ENCODE results near the gene PRSS38.

PRSS38 gene

DNA sequence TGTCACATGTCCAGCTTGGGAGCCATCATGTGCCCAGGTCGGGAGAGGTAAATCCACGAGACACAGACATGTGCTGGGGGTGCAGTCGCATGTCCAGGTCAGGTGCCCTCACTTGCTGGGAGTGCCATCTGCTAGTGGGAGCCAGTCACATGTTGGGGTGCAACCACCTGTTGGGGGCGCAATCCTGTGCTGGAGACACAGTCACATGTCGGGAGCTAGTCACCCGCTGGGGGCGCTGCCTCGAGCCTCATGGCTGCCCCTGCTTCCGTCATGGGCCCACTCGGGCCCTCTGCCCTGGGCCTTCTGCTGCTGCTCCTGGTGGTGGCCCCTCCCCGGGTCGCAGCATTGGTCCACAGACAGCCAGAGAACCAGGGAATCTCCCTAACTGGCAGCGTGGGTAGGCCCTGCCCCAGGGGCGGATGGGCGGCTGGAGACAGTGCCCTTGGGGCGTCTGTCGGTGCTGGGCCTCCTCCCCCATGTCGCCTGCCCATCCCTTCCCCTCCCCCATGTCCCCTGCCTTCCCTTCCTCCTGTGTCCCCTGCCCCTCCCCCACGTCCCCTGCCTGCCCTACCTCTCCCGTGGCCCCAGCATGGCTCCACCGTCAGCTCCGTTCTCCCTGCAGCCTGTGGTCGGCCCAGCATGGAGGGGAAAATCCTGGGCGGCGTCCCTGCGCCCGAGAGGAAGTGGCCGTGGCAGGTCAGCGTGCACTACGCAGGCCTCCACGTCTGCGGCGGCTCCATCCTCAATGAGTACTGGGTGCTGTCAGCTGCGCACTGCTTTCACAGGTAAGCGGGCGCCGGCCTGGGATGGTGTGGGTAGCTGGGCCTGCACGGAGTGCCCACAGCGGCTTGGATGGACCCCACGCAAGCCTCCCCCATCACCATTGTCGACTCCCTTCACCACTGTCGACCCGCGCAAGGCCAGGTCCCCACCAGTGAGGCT, at the start of gene PRSS38:
TSS of gene PRSS38 (plus strand) at position 208 of the 942 bp plus-strand sequence. CDS start at position 250, 42 bp downstream.
- no peak for DNase-seq

GRCh38 chr1:227766015-227766634, 49.4 kb upstream of the PRSS38 start:
- peak; percentile 88 for DNase-seq

GRCh38 chr1:227766653-227767277, 48.7 kb upstream of the PRSS38 start:
- no peak for DNase-seq

- DNase-seq: no peak
Measured at GRCh38 chr1:227767401-227768124, 47.9 kb upstream of the PRSS38 start.

DNA sequence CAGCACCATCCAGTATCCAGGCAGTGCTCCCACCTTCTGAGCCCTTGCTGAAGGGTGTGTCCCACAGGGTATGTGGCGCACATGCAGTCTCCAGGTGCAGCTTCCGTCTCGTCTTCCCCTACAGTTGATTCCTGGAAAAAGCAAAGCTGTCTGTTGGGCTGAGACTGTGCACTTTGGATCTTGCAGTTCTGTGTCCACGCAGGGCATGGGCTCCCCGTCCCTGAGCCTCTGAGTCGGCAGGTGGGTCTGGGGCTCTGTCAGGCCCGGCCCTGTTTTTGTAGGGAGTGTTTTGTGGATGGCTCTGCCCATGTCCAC, 47.4 kb upstream of the PRSS38 start:
- no peak for DNase-seq

DNA sequence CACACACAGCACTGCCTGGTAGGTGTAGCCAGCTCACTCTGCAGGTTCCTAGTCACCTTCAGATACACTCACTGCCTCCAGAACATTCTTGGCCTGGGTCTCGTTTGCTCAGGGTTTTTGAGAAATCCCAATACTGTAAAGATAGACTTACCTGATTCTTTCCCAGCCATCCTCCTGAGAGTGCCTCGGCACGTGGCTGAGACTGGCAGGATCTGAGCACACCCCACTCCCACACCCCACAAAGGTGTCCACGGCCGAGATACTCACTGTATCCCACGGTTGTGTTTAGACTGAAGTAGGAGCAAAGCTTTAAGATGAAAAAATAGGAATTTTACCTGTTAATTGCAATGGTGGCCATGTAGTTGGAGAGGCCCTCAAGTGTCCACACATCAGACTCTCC, 46.8 kb upstream of the PRSS38 start:
- no peak for DNase-seq

DNA sequence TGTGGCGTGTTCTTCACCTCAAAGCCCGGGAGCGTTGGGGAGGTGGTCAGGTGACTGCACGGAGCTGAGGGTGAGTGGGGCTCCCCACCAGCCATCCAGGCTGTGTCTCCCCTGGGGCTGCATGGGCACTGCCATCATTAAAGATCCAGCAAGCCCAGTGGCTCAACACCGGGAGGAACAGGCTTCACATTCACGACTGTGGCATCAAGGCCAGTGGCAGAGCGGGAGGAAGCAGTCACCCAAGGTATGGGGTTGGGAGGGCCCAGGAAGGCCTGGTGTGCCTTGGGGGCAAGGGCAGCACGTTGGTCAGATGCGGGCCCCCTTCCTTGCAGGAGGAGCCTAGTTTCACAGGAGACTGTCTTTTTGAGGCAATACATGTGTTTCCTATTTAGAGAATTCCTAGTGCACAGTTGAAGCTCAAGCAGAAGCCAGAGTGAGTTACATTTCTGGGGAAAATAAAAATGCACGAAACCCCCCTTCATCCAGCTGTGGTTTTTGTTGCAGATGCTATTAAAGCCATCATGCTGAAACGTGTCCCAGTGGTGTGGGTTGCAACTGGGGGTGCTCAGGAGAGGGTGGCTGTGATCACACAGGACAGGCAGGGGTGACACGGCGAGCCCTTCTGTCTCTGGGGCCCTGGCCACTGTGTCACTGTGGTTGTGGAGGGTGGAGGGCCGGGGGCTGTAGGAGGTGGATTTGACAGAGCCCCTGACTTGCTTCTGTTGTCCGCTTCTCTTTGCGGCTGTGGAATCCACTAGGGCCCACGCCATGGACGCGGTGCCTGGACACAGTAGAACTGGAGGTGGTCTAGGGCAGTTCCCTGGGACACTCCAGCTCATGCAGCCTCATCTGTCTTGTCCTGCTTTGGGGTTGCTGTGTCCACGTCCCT, 46.2 kb upstream of the PRSS38 start:
- DNase-seq: no peak

DNA sequence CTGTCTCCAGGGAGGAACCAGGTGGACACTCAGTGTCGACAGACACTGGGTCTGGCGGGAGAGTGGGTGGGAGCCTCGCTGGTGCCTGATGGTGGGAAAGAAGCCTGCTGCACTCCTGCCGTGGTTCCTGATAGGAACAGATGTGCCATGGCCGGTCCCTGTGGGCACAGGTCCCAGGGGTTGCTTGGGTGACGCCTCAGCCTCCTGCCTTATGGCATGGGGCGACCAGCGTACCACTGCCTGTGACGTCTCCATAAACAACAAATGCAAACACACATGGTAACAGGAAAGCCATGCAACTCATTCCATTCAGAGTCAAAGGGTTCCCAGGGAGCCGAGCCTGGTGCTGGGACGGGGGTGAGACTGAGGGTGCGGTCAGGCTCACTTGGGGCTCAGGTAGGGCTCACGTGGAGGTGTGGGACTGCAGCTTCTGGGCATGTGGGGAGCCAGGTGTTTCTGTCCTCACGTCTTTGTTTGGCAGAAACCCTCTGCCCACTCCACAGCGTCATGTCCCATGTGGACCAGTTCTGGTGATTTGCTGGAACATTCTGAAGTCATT, 45.5 kb upstream of the PRSS38 start:
- no peak for DNase-seq

- no peak for DNase-seq
Measured at GRCh38 chr1:227770812-227771211, 44.7 kb upstream of the PRSS38 start.

DNA sequence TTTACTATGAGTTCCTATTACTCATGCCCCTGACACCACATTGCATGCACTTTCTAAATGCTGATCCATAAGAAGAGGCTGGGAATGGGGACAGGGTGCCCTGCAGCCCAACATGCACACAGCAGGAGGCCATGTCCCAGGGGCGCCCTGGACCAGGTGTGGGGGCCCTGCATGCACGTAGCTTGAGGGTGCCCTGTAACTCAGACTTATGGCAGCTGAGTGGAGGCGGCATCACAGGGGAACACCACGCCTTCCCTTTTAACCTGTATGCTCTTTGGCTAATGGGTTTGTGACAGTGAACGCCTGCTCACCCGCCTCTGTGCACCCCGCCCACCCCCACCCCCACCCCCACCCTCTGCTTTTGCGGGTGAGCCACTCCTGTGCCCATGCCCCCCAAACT, 44.1 kb upstream of the PRSS38 start:
- DNase-seq: no peak

GRCh38 chr1:227771771-227772170, 43.7 kb upstream of the PRSS38 start:
- no peak for DNase-seq

DNA sequence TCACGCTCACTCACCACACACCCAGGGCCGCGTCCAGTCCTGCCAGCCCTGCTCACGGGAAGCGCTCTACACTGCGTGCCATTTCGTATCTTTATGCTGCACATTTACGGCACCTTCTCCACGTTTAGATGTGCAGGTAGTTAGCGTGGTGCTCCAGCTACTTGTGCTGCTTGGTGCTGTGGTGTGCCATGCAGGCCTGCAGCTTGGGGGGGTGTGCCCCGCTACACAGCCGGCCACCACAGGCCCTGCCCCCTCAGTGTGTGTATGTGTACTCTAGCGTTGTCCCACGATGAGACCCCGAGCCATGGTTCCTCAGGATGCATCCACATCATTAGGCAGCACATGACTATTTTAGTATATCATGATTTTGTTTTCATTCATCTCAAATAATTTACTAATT, 41.9 kb upstream of the PRSS38 start:
- DNase-seq: no peak

DNA sequence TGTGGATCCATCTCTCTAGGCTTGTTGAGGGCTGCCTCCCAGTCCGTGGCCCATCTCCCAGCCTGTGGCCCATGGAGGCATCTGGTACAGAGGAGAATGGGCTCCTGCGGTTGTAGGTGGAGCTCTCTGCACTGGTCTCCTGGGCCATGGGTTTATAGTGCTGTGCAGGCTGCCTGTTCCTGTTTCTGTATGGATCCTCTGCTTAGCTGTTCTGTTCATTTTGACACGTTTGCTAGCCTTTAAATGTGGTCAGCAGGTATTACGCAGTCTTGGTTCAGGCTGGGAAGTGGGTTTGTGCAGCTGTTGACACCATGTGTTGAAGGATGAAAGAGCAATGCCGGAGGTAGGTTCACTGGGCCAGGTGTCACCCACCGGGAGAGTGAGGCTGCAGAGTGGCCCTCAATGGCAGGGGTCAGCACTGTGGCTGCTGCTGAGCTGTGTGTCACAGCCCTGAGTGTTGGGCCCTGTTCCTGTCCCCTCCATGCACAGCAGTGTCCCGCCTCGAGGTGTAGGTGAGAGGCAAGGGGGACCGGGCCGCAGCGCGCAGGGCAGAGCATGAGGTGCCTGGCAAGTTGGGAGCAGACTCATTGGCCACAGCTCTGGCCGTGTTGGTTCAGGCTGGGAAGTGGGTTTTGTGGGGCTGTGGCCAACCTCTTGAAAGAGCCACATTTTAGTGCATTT, 41.3 kb upstream of the PRSS38 start:
- DNase-seq: peak; percentile 27

DNA sequence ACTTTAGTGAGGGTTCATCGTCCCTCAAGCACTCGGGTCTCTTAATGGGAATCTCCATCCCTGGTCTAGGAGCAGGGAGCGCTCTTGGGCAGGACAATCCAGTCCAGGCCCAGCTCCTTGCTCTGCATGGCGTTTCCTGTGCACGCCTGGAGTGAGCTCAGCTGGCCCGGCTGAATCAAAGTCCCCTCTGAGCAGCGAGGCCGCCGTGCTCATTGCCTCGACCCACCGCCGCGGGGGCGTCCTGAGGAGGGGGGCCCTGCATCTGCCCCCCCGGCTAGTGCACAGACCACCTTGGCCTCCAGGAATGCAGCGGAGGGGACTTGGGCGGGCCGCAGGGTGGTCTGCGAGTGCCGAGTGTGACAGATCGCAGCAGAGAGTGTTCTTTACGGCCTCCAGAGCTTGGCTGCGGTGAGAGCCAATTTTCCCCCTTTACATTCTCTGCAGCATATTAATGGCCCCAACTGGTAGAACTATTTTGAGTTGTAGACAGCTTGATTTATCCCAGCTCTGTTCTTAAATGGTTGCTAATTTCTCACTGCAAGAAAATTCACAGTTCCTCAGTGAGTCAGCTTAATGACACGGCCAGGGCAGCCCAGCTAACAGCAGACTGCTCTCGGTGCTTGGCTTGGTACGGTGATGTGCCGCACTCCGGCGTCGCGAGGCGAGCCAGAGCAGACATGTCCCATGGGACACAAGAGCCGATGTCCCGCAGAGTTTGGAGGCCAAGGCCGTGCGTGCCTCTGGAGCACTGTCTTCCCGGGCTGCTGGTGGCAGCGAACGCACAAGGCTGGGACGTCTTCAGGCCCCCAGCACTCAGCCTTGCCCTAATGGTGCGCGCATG, 40.4 kb upstream of the PRSS38 start:
- no peak for DNase-seq

DNA sequence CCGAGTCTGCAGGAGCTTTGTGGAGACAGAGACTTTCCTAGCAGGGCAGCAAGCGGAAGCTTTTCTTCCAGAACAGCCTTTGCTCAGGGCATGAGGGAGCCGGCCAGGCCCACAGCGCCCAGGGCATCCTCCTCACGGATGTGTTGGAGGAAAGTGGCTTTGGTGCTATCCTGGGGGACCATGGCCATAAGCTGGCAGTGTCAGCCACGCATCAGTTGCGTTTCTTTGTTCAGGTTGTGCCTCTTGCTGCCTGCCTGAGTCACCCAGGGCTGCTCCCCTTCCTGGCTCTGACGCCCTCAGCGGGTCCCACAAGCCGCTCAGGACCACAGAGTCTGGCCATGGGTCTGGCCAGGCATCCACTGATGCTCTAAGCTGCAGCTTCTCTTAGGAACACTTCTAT, 39.6 kb upstream of the PRSS38 start:
- no peak for DNase-seq

GRCh38 chr1:227776331-227776771, 39.1 kb upstream of the PRSS38 start:
- DNase-seq: no peak

DNA sequence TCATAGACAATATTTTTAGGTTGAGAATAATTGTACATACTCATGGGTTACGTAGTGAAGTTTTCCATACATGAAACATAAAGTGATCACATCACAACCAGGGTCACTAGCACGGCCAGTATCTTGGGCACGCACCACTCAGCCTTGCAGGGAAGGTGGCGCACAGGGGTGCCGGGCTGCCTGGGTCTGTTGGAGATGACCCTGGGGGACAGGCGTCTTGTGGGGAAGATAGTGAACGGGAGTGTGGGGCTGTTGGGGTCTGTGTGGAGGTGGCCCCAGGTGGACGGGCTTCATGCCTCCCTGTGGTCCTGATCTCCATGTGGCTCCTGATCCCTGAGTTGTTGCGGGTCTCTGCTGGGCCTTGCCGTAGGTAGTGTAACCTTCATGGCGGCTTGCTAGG, 38.3 kb upstream of the PRSS38 start:
- DNase-seq: no peak

GRCh38 chr1:227777646-227778045, 37.8 kb upstream of the PRSS38 start:
- DNase-seq: no peak

DNA sequence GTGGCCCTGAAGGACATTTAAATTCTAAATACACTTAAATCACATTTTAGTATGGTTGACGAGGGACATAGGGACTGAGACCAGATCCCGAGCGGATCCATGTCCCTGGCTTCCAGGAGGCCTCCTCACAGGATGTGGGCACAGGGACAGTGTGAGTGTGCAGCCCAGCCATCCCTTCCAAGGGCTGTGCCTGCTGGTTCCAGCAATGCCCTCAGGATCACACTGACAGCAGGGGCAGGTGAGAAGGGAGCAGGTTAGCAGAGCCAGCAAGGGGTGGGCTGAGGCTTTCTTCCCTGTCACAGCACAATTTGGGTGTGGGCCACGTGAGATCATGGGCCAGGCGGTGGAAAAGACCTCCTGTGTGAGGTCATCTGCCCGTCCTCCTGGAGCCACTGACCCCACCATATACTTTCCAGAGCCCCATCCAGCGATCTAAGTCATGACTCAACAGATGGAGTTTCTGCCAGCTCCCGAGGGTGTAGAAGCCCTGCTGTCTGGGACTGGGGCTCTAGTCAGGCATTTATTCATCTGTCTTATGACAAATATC, 37.0 kb upstream of the PRSS38 start:
- no peak for DNase-seq

DNA sequence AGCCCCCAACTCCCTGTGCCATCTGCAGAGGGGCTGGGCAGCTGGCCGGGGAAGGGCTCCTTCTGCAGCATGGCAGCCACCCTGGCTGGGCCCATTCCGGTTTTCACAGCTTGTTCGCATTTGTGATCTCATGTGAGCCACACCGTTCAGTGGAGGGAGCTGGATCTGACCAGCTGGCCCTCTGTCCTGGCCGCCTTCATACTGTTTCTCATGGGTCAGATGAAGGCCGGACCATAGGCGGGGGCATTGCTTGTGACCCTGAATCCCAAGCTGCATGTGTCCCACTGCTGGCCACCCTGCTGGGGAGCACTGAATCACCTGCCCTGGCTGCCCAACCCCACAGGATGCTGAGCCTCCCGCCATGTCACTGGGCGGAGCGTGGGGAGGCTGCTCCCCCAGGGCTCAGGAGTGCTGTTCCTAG, 36.4 kb upstream of the PRSS38 start:
- no peak for DNase-seq
